Caco-2 (cell line): ENCODE measurements around the gene C1QC. TPM values are rescaled to one million over a fixed set of nuclear protein-coding genes. Genes with fewer than 3 reads are reported as not detected.
A peak's percentile ranks its signal among the peaks of the same experiment; 100 is the strongest.
"Not testable (repeated sequence)": the region's sequence is repeated elsewhere in the genome, so short reads cannot be mapped to it uniquely, and the experiment has no call there.

ENCODE experiments used
- BruUV-seq: library from RNA; stranded (reverse); fragments of 400-500 nt; replicated peaks from 2 replicates; lab custom pipeline; 2021; lab: Mats Ljungman, UMichigan
- CTCF ChIA-PET: fragments of 300-600 bp; sonication (Branson Sonifier 250); formaldehyde crosslinking; loops from one replicate; lab custom pipeline; 2022; ENCODE audit warnings: antibody characterized with exemption; lab: Charles Lee
- POLR2A ChIA-PET: fragments of 300-600 bp; sonication (Branson Sonifier 250); formaldehyde crosslinking; loops from one replicate; lab custom pipeline; 2022; ENCODE audit warnings: antibody characterized with exemption; lab: Charles Lee
- DNase-seq, 2 experiments: peaks; one replicate each; pipeline versions ENCODE4 v3.0.0 to v3.0.0-alpha.2; 2020 to 2022
- H3K27me3 ChIP-seq: replicated peaks from 2 replicates; pipeline ENCODE4 v1.6.0; 2011; ENCODE audit warnings: low read length; ENCODE audit not compliant: control insufficient read depth, insufficient read depth
- H3K36me3 ChIP-seq: 2 replicates; pipeline ENCODE4 v1.5.1; 2011; ENCODE audit warnings: low read length; ENCODE audit not compliant: control insufficient read depth, insufficient read depth
- H3K4me1 ChIP-seq: fragments of 250-450 bp; sonication (Bioruptor Pico); 2 replicates; pipeline ENCODE4 v1.5.1; 2020; ENCODE audit warnings: mild to moderate bottlenecking
- H3K4me3 ChIP-seq: 2 replicates; pipeline ENCODE4 v1.5.1; 2011; ENCODE audit warnings: low read depth, mild to moderate bottlenecking, control low read depth, low read length
- H3K9me3 ChIP-seq: fragments of 250-450 bp; sonication (Bioruptor Pico); 2 replicates; pipeline ENCODE4 v1.5.1; 2020; ENCODE audit warnings: mild to moderate bottlenecking, moderate library complexity
- H3K27ac Mint-ChIP-seq: one replicate; pipeline ENCODE4 v1.8.0; 2022; ENCODE audit warnings: mixed read lengths; ENCODE audit not compliant: unreplicated experiment
- H3K27me3 Mint-ChIP-seq: one replicate; pipeline ENCODE4 v1.8.0; 2022; ENCODE audit warnings: mixed read lengths; ENCODE audit not compliant: insufficient read depth, unreplicated experiment
- H3K36me3 Mint-ChIP-seq: one replicate; pipeline ENCODE4 v1.8.0; 2022; ENCODE audit warnings: mild to moderate bottlenecking, mixed read lengths; ENCODE audit not compliant: insufficient read depth, unreplicated experiment
- H3K4me1 Mint-ChIP-seq: one replicate; pipeline ENCODE4 v1.8.0; 2022; ENCODE audit warnings: low read depth, mixed read lengths; ENCODE audit not compliant: unreplicated experiment
- H3K4me3 Mint-ChIP-seq: one replicate; pipeline ENCODE4 v1.8.0; 2022; ENCODE audit warnings: mild to moderate bottlenecking, moderate library complexity, mixed read lengths; ENCODE audit not compliant: unreplicated experiment
- H3K9me3 Mint-ChIP-seq: one replicate; pipeline ENCODE4 v1.8.0; 2022; ENCODE audit warnings: mixed read lengths; ENCODE audit not compliant: unreplicated experiment
- CTCF ChIP-seq, 2 experiments: fragments of 200-600 bp in 1 of 2; IDR thresholded peaks; 1 replicate in 1 of 2; 2 replicates in 1 of 2; pipeline versions ENCODE4 v1.5.1 to v1.8.0; 2011 to 2022; ENCODE audit warnings: antibody characterized with exemption in 1 of 2, control low read depth in 1 of 2, inconsistent platforms in 1 of 2, low read depth in 1 of 2, low read length in 1 of 2, mild to moderate bottlenecking in 1 of 2, moderate library complexity in 1 of 2; ENCODE audit not compliant: insufficient read depth in 1 of 2, severe bottlenecking in 1 of 2, unreplicated experiment in 1 of 2
- intact Hi-C: fragments of 100-400 bp; cut with micrococcal nuclease; formaldehyde crosslinking; loops from one replicate; pipeline ENCODE4 v1.10.0; 2022; ENCODE audit not compliant: unreplicated experiment
- total RNA-seq: library from RNA; stranded (reverse); gene quantifications from 2 replicates; pipeline ENCODE4 v1.2.3, GENCODE V29; 2022

C1QC gene
- total RNA-seq, 1 experiment from 2014 or later = not detected

GRCh38 chr1:22671999-22672398 lies 28.6 kb downstream of the C1QC start:
- Histone ChIP-seq H3K36me3 (no peaks in the 10 kb centered on the region), H3K4me3 (no peak overlapping the region), H3K4me1 (no peaks in the 10 kb centered on the region), H3K27me3 (no peaks in the 10 kb centered on the region), H3K9me3 (no peaks in the 10 kb centered on the region)
- H3K27ac Mint-ChIP-seq = no peak overlapping the region
- ChIA-PET CTCF (no interaction called here), POLR2A (no interaction called here)
- H3K9me3 Mint-ChIP-seq = no peaks in the 10 kb centered on the region
- DNase-seq = no peak
- no TSS peak for BruUV-seq
- no peak for TF ChIP-seq CTCF (IDR thresholded peaks at IDR 0.05; ENCODE audit: insufficient read depth in 1 of 2, low read depth in 1 of 2, low read length in 1 of 2, severe bottlenecking in 1 of 2, unreplicated experiment in 1 of 2)
- H3K36me3 Mint-ChIP-seq = no peaks in the 10 kb centered on the region
- no peaks in the 10 kb centered on the region for H3K4me1 Mint-ChIP-seq
- H3K4me3 Mint-ChIP-seq = no peak overlapping the region
- intact Hi-C loops = no loop called here
- peaks cover 3% of the 10 kb centered on the region for H3K27me3 Mint-ChIP-seq

- H3K27me3 Mint-ChIP-seq = peaks cover 3% of the 10 kb centered on the region
- no peak overlapping the region for H3K27ac Mint-ChIP-seq
- Histone ChIP-seq H3K36me3 (no peaks in the 10 kb centered on the region), H3K4me1 (no peaks in the 10 kb centered on the region), H3K4me3 (no peak overlapping the region), H3K9me3 (no peaks in the 10 kb centered on the region), H3K27me3 (no peaks in the 10 kb centered on the region)
- H3K4me3 Mint-ChIP-seq = no peak overlapping the region
- DNase-seq = peak in 1 of 2 experiments; percentile 64
- H3K9me3 Mint-ChIP-seq = no peaks in the 10 kb centered on the region
- H3K4me1 Mint-ChIP-seq = no peaks in the 10 kb centered on the region
- ChIA-PET POLR2A (no interaction called here), CTCF (interaction anchor here (0.7 to 1.7 kb wide), 10 partner anchors 10 to 290 kb away, joined by 3 to 8 read pairs (median 4); no protein-coding TSS in a partner anchor)
- TF ChIP-seq CTCF (IDR thresholded peaks at IDR 0.05; ENCODE audit: insufficient read depth in 1 of 2, low read depth in 1 of 2, low read length in 1 of 2, severe bottlenecking in 1 of 2, unreplicated experiment in 1 of 2) = peak; percentile 73
- intact Hi-C loops = loop anchor here (1.0 kb wide), 6 partner anchors 16 to 291 kb away; no protein-coding TSS in a partner anchor
- H3K36me3 Mint-ChIP-seq = no peaks in the 10 kb centered on the region
- no TSS peak for BruUV-seq
These were observed 30.3 kb downstream of the C1QC start for GRCh38 chr1:22673486-22674409.

- no peaks in the 10 kb centered on the region for H3K9me3 Mint-ChIP-seq
- BruUV-seq = no TSS peak
- intact Hi-C loops = loop anchor here (1.0 kb wide), 6 partner anchors 15 to 290 kb away; no protein-coding TSS in a partner anchor
- ChIA-PET POLR2A (no interaction called here), CTCF (interaction anchor here (0.6 to 1.7 kb wide), 12 partner anchors 9 to 594 kb away, joined by 3 to 8 read pairs (median 4); no protein-coding TSS in a partner anchor)
- H3K4me3 Mint-ChIP-seq = no peak overlapping the region
- H3K36me3 ChIP-seq = no peaks in the 10 kb centered on the region
- TF ChIP-seq CTCF (IDR thresholded peaks at IDR 0.05; ENCODE audit: insufficient read depth in 1 of 2, low read depth in 1 of 2, low read length in 1 of 2, severe bottlenecking in 1 of 2, unreplicated experiment in 1 of 2) = no peak
- H3K4me1 ChIP-seq = no peaks in the 10 kb centered on the region
- no peak overlapping the region for H3K4me3 ChIP-seq
- DNase-seq = no peak
- H3K27ac Mint-ChIP-seq = no peak overlapping the region
- no peaks in the 10 kb centered on the region for H3K27me3 ChIP-seq
- no peaks in the 10 kb centered on the region for H3K36me3 Mint-ChIP-seq
- H3K4me1 Mint-ChIP-seq = no peaks in the 10 kb centered on the region
- no peaks in the 10 kb centered on the region for H3K9me3 ChIP-seq
- H3K27me3 Mint-ChIP-seq = peaks cover 2% of the 10 kb centered on the region
These were observed 30.9 kb downstream of the C1QC start for GRCh38 chr1:22674410-22674749.

GRCh38 chr1:22676151-22676550 lies 32.7 kb downstream of the C1QC start:
- H3K9me3 ChIP-seq, H3K4me3 Mint-ChIP-seq, H3K36me3 ChIP-seq, H3K27ac Mint-ChIP-seq, H3K9me3 Mint-ChIP-seq, DNase-seq, H3K27me3 ChIP-seq, H3K4me1 Mint-ChIP-seq, intact Hi-C loops, H3K4me3 ChIP-seq, H3K36me3 Mint-ChIP-seq, BruUV-seq, H3K27me3 Mint-ChIP-seq, H3K4me1 ChIP-seq: not testable (repeated sequence)
- CTCF ChIA-PET = interaction anchor here (1.0 kb wide), 1 partner anchor 28 kb away, joined by 3 read pairs; no protein-coding TSS in a partner anchor
- POLR2A ChIA-PET = interaction anchor here (0.7 kb wide), 1 partner anchor 13 kb away, joined by 3 read pairs; no protein-coding TSS in a partner anchor
